CD1c-positive myeloid dendritic cell (primary cell): ENCODE results near the gene ARHGAP18.
"Not testable (repeated sequence)": the region's sequence is repeated elsewhere in the genome, so short reads cannot be mapped to it uniquely, and the experiment has no call there.

Source experiments
- DNase-seq: peaks from one replicate; pipeline ENCODE4 v3.0.0-alpha.2; 2016; ENCODE audit errors: extremely low spot score

ARHGAP18 gene

DNA sequence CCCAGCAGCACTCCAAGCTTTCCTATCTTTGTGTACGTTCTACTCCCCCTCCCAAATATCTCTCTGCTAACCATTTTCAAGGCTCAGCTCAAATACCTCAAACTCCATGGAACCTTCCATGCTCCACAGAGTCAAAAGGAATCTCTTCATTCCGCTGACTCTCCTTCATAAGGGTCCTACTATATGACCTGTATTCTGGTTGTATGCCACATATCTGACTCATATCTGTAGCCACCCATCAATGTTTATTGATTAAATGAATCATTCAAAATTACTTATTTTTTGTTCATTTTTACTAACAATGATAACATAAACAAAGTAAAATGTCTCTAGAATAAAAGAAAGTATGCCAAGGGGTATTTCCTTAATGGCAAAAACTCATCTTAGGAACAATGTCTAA is 123.2 kb downstream of the ARHGAP18 start:
- DNase-seq, result no peak

DNA sequence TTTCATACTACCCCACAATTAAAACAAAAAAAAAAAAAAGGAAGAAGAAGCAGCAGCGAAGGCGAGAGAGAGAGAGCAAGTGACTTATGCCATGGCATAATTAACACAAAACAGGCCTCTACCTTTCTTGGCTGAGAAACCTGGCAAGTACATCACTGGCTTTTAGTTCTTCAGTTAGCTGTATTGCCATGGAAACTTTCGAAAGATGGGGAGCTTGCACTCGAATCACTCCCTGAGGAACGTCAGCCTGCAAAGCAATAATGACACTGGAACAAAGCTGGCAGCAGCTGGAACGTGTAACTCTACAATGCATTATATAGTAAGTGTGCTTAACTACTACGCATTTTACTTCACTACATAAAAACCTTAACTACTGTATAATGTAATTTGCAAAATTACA is 126.1 kb downstream of the ARHGAP18 start:
- no peak for DNase-seq

DNA sequence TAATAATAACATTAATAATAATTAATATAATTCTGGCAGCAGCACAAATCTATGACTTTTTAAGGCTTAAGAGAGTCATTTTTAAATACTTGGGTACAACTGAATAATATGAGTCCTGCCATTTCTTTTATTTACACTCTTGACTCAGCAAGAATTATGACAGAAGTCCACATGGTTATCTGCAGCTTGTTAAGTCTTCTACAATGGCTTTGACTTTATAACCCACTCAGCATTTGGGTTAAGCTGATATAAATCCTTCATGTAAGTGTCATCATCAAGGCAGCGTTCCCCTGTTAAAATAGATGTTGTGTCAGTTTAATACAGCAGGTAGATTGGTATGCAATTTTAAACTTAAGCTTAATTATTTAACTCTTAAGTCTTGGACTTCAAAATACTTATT is 131.7 kb downstream of the ARHGAP18 start:
- DNase-seq, result no peak

DNA sequence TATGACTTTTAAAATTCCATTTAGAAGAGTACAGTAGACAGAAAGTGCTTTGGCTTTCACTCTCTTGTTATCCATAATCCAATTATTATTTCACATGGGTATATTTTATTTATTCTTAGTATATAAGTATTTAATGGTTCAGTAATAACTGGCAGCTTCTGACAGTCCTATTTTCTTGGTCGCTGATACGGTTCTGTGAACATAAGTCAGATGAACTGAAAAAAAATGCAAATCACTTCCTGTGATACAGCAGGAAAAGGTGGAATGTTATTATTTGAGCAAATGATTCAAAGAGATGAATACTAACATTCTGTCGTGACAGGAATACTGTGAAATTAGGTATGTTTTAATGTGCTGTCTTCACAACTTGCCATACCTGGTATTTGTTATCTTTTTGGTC is 132.3 kb downstream of the ARHGAP18 start:
- DNase-seq, result no peak

DNA sequence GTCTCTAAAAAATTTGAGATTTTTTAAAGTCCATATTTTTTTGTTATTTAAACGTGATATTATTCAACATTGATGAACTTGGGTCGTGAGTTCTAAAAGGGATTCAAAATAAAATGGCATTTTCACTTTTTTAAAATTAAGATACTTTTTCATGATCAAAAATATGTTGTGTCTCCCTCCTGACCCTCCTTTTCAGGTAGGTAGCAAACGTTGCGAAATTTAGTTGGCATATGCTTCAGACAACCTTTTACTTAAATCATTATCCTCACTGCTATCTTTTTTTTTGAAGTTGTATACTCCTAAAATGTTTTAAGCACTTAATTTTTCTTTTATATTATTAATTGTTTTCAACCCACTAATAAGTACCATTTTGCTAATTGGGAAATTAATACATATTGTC is 133.5 kb downstream of the ARHGAP18 start:
- DNase-seq, result no peak

DNA sequence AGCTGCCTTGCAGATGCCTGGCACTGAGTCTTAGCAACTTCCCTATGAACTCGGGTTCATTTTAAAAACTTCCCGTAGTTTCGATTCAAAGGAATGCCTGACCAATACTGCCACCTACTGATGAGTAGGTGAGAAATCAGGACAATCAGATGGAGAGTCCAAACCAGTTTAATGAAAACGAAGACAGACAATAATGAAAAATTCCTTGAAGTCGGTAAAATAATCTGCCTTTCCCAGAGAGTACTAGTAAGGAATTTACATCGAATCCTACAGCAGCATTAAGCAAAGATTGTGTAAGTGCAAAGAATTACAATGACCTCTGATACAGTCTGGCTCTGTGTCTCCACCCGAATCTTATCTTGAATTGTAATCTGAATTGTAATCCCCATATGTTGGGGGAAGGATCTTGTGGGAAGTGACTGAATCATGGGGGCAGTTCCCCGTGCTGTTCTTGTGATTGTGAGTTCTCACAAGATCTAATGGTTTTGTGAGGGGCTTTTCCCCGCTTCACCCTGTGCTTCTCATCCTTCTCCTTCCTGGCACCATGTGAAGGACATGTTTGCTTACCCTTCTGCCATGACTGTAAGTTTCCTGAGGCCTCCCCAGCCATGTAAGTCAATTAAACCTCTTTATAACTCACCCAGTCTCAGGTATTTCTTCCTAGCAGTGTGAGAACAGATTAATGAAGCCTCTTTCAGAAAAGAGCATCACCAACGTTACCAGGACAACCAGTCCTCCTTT is 134.4 kb downstream of the ARHGAP18 start:
- DNase-seq, result peak; percentile 67

DNA sequence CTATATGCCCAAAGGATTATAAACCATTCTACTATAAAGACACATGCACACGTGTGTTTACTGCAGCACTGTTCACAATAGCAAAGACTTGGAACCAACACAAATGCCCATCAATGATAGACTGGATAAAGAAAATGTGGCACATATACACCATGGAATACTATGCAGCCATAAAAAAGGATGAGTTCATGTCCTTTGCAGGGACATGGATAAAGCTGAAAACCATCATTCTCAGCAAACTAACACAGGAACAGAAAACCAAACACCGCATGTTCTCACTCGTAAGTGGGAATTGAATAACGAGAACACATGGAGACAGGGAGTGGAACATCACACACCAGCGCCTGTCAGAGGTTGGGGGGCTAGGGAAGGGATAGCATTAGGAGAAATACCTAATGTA is 135.4 kb downstream of the ARHGAP18 start:
- not testable (repeated sequence) for DNase-seq

DNA sequence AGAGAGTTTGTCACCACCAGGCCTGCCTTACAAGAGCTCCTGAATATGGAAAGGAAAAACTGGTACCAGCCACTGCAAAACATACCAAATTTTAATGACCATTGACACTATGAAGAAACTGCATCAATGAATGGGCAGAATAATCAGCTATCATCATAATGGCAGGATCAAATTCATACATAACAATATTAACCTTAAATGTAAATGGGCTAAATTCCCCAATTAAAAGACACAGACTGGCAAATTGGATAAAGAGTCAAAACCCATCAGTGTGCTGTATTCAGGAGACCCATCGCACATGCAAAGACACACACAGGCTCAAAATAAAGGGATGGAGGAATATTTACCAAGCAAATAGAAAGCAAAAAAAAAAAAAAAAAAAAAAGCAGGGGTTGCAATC is 139.0 kb downstream of the ARHGAP18 start:
- not testable (repeated sequence) for DNase-seq

DNA sequence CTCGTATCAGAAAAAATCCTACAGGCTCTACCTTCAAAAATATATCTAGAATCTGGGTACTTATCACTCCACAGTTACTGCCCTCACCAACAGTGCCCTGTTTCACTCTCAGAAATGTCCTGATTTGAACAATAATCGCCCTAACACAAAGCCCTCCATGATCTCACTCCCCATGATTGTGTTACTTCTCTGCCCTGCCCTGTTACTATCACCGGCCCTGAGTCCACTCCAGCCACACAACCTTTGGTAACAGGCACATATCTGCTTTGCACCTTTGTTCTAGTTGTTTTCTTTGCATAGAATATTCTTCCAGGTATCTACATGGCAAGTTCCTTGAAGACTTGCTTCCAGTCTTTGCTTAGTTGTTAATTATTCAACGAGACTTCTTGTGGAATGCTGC is 142.0 kb downstream of the ARHGAP18 start:
- no peak for DNase-seq

DNA sequence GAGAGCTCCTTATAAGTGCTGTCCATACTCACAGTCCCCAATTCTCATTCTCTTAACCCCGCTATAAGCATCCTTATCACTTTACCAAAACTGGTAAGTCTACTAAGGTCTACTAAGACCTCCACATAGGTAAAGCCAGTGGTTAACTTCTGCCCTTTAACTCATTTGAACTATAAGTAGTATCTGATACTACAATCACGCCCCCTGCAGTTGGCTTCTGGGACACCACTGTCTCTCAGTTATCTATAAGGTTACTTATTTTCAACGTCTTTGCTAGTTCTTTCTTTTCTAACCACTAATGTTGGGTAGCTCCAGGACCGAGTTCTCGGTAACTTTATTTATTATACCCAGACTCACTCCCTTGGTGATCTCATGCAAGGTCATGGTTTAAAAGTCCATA is 142.6 kb downstream of the ARHGAP18 start:
- peak; percentile 22 for DNase-seq

DNA sequence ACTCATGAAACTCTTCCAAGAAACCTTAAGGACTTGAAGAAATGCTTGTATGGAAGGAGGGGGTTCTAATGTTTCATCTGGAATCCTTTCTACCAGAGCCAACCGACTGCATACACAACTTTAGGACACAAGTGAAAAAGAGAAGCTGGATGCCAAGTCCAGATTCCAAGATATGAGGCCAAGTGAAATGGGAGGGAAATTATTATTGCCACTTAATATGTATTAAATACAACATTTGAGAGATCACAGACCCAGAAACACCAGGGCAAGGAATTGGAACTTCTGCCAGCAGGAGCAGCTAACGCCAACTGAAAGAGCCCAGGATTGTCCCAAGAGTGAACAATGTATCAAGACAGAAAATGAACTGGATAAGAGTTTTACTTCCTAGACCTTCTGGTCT is 144.2 kb downstream of the ARHGAP18 start:
- no peak for DNase-seq

DNA sequence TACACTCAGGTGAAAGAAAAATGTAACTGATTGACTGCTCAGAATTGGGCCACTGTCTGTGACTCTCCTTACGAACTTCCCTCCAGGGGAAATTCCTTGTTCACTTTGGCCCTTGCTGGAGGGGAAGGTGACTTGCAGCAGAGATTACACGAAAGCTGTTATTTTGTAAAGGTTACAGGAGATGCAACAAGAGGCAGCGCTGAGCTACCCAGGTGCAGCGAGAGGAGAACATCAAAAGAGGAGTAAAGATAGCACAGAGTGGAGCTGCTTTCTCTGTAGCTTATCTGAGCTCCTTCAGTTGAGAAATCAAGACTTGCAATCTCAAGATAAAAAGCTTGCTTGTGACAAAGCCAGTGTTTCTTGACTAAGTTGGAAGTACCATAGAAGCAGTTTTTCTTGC is 144.6 kb downstream of the ARHGAP18 start:
- DNase-seq, result no peak

DNA sequence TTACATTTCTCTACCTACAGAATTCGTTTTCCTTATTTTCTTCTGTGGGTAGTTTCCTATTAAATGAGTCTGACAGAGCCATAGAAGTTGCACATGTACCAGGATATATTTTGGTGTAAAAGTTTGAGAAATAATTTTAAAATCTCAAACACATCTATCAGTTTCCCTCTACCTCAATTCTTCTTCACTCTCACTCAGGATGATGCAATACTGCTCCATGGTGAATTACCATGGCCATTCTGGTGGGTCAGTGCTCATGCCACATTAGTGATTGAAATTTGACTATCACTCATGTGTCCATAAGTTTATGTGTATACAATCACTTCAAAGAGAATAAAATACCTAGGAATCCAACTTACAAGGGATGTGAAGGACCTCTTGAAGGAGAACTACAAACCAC is 151.7 kb downstream of the ARHGAP18 start:
- no peak for DNase-seq

DNA sequence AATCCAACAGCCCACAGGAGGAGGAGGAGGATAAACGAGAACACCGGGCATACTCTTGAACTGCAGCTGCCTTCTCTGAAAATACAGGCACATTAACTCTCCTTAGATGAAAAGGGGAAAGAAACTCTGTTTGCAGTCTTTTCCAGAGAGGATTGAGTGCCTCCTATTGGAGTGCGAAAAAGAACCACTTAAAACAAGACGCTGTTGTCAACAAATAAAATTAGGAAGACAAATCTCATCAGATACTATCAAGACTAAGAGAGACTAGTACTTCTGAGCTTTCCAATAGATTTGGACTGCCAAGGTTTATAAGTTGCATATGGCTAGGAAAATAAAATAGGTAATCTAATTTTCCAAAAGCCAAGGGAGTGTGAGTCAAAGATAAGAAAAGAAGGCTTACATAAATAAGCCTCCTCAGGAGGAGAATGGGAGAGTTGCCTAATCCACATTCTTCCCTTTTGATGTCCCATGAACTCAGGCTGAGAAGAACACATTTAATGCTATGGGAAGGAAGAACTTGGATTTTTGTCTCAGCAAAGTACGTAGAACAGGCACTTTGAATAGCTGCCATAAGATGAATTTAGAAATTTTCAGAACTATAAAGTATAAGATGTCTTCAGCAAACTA is 154.7 kb downstream of the ARHGAP18 start:
- DNase-seq, result no peak

DNA sequence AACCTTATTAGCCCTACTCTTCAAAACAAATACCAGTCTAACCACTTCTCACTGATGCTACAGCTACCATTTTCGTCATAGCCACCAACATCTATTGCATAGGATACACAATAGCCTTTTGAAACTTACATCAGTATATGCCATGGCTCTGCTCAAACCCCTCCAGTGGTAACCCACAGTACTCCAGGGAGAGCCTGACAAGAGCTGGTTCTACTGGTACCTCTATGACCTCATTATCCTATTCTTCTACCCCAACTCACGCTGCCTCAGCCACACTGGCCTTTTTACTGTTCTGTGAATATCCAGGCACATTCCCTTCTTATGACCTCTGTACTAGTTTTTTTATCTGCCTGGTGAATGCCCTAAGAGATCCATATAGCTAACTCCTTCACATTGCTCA is 157.6 kb downstream of the ARHGAP18 start:
- no peak for DNase-seq

DNA sequence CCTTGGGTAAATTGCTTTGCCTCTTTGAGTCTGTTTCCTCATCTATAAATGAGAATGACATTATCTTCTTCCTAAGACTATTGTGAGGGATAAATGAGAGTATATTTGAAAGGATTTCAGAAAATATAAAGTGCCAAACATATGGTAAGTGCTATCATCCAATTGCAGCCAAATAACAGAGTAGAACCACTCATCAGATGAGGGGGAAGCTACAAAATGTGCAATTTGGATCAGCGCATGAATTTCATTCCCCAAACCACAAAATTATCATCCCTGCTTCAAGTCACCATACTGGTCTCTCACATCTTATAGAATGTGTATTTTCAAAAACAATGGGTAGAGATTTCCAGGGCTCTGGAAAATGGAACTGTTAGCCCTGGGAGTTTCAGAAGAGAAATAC is 158.5 kb downstream of the ARHGAP18 start:
- DNase-seq, result no peak

DNA sequence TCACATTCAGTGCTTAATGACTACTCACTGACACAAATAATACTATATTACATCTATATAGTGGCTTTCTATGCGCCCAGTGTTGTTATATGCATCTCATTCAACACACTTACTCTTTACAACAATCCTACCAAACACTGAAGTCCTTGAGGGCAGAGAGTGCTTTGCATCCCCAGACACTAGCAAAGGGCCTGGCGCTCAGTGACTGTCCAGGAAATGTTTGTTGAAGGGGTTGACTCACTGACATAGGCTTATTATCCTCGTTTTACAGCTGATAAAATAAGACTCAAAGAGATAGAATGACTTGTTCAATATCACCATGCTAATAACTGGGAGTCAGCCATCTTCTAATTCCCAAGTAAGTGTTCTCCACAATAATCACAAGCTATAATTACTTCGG is 163.3 kb downstream of the ARHGAP18 start:
- DNase-seq, result no peak

DNA sequence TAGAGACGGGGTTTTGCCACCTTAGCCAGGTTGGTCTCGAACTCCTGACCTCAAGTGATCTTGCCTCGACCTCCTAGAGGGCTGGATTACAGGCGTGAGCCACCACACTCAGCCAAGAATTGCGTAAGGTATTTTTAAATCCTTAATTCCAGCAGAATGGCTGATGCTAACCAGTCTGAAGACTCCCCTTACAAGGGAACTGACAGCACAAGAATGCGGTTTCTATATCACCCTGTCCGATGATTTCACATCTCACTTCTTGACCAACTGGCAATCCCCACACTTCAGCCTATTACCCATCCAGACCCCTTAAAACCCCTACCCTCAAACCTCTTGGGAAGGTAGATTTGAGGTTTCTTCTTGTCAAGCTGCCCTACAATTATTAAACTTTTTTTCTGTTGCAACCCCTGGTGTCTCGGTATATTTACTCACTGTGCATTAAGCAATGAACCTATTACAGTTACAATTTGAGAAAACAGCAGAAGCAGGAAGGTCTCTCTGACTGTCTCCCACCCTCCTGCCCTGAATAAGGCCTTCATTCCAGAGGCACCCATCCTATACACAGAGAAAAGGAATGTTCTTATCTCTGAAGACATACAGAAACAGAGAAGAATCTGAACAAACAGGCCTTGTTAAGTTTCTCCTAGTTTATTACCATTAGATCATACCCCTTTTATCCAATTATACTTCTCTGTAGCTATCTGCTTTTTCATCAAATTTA is 164.9 kb downstream of the ARHGAP18 start:
- no peak for DNase-seq

DNA sequence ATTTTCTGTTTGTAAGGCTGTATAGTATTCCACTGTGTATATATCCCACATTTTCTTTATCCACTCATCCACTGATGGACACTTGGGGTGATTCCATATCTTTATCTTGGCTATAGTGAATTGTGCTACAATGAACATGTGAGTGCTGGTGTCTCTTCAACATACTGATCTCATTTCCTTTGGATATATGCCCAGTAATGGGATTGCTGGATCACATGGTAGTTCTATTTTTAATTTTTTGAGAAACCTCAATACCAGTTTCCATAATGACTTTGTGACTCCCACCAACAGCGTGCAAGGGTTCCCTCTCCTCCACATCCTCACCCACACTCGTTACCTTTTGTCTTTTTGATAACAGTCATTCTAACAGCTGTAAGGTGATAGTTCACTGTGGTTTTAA is 166.0 kb downstream of the ARHGAP18 start:
- DNase-seq, result no peak

DNA sequence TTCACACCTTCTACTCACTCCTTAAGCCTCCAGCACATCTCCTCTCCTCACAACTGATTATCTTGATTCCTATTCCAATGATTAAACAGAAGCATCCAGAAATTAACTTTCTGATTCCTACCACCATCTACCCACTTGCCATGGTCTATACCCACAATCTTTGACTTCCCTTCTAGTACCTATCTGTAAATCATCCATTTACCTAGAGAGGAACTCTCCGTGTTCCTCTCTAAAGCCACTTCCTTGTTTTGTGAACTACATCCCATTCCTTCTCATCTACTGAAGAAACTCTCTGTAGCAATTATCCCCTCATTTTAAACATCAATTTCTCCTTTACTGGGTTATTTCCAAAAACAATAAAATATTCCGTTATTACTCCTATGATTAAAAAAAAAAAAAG is 167.3 kb downstream of the ARHGAP18 start:
- DNase-seq, result peak; percentile 14

DNA sequence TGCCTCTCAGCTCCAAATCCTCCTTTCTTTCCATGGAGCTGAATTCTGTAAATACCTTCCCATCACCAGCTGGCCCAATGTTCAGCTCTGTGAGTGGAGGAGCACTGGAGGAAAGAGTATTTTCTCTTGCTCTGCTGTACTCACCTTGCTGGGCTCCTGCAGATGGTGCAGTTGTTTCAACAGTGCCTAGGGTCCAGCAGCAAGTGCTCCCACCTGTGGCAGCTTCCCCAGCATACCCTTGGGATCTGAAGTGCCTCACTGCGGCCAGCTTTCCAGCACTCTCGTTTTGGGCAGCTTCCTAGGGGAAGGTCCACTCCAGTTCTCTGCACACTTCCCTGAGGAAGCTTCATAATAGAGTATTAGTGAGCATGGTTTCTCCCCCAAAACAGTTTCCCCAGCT is 170.9 kb downstream of the ARHGAP18 start:
- no peak for DNase-seq

DNA sequence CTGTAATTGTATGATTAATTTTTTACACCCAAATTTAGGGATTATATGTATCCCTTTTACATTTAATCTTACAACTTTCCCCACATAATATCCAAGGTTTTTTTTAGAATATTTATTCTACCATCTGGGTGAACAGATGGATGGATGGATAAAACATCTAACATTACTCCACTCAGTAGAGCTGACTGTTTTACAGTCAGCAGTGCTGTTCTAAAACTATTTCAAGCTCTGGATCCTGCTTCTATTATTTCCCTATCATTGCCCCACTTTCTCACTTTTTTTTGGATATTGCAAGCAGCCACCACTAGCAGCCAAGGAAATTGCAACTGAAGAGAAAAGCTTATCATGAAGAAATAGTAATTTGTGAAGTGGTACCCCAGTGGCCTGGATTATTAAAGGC is 173.7 kb downstream of the ARHGAP18 start:
- DNase-seq, result no peak

DNA sequence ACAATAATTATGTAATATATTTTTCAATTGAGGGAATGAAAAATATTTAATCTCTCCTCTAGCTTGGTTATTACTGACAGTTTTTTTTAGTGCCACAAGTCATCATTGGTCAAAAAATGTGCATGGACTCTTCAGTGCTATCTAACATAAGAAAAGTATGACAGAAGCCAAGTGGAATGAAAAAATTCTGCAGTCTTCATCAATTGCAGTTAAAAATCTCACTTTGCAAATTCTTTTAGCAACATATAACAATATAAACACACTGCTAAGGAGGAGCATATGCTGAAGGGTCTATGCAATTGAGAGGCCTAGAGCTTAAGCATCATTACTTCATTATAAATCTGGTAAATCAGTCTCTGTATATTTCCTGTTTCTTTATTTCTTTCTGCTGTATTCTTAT is 175.1 kb downstream of the ARHGAP18 start:
- DNase-seq, result no peak
